Muscle of leg (tissue), 11 donors: Measurements from ENCODE around the gene HAL. TPM values are rescaled to one million over a fixed set of nuclear protein-coding genes. Genes with fewer than 3 reads are reported as not detected.

Experiments used
- DNase-seq: peaks from one replicate; pipeline ENCODE4 v3.0.0; 2013
- H3K27ac ChIP-seq: one replicate; pipeline ENCODE4 v1.5.1; 2013; ENCODE audit warnings: mild to moderate bottlenecking, low read length, control low read depth
- H3K27me3 ChIP-seq: one replicate; pipeline ENCODE4 v1.6.1; 2013; ENCODE audit warnings: low read length; ENCODE audit not compliant: control insufficient read depth, insufficient read depth
- H3K36me3 ChIP-seq: one replicate; pipeline ENCODE4 v1.6.1; 2013; ENCODE audit warnings: low read length; ENCODE audit not compliant: control insufficient read depth, insufficient read depth
- H3K4me1 ChIP-seq: one replicate; pipeline ENCODE4 v1.6.1; 2013; ENCODE audit warnings: low read length; ENCODE audit not compliant: control insufficient read depth, insufficient read depth
- H3K4me3 ChIP-seq: one replicate; pipeline ENCODE4 v1.5.1; 2013; ENCODE audit warnings: low read length, control low read depth
- H3K9me3 ChIP-seq: replicated peaks from 2 replicates; pipeline ENCODE4 v1.6.1; 2013; ENCODE audit warnings: low read depth, low read length; ENCODE audit not compliant: control insufficient read depth
- WGBS: methylation state at CpG from one replicate; pipeline ENCODE4 v1.1.5; 2013; ENCODE audit warnings: missing lambda C conversion rate; ENCODE audit not compliant: insufficient coverage; 5-methylcytosine and 5-hydroxymethylcytosine counted together
- polyA plus RNA-seq, 8 donors: library from polyadenylated mRNA; unstranded; fragments of 120-200 nt; gene quantifications; one replicate each; pipeline versions ENCODE4 v1.2.1 to v1.2.3, GENCODE V29; 2013; ENCODE audit warnings: inconsistent platforms in 1 of 8, low replicate concordance in 1 of 8; ENCODE audit not compliant: insufficient read length in 8 of 8, insufficient read depth in 1 of 8
- total RNA-seq: library from RNA; stranded (reverse); fragments of 120-200 nt; gene quantifications from one replicate; pipeline ENCODE4 v1.2.4, GENCODE V29; 2013

Gene HAL
- total and polyA plus RNA-seq, 9 donors, result 0.09 to 0.81 (median 0.32) TPM

- no peaks in the 10 kb centered on the region for H3K9me3 ChIP-seq
- no peaks in the 10 kb centered on the region for H3K4me1 ChIP-seq
- no peaks in the 10 kb centered on the region for H3K27me3 ChIP-seq
- H3K4me3 ChIP-seq, result no peak overlapping the region
- WGBS, result 93% methylated on average over 3 of the region's 7 CpGs
- H3K27ac ChIP-seq, result no peak overlapping the region
- H3K36me3 ChIP-seq, result no peaks in the 10 kb centered on the region
- no peak for DNase-seq
Observed at GRCh38 chr12:95993907-95994306, 2.2 kb downstream of the HAL start.

- Histone ChIP-seq H3K36me3 (no peaks in the 10 kb centered on the region), H3K27me3 (no peaks in the 10 kb centered on the region), H3K4me3 (no peak overlapping the region), H3K4me1 (no peaks in the 10 kb centered on the region), H3K9me3 (no peaks in the 10 kb centered on the region), H3K27ac (no peak overlapping the region)
- 52% methylated on average over 3 of the region's 7 CpGs for WGBS
- no peak for DNase-seq
Observed at GRCh38 chr12:95990136-95990535, 6.0 kb downstream of the HAL start.

- Histone ChIP-seq H3K27ac (no peak overlapping the region), H3K9me3 (no peaks in the 10 kb centered on the region), H3K27me3 (no peaks in the 10 kb centered on the region), H3K4me3 (no peak overlapping the region), H3K36me3 (no peaks in the 10 kb centered on the region), H3K4me1 (no peaks in the 10 kb centered on the region)
- DNase-seq, result peak; percentile 7
- 80% methylated on average over 1 of the region's 4 CpGs for whole genome bisulfite sequencing
Observed at GRCh38 chr12:95989504-95990123, 6.5 kb downstream of the HAL start.

GRCh38 chr12:95988506-95989275 is 7.5 kb downstream of the HAL start:
- WGBS, result 83% methylated on average over 5 of the region's 11 CpGs
- no peak for DNase-seq
- H3K27me3 ChIP-seq, result no peaks in the 10 kb centered on the region

GRCh38 chr12:95986635-95987570 is 9.2 kb downstream of the HAL start:
- Histone ChIP-seq H3K27me3 (no peaks in the 10 kb centered on the region), H3K27ac (no peak overlapping the region), H3K9me3 (no peaks in the 10 kb centered on the region), H3K4me1 (no peaks in the 10 kb centered on the region), H3K4me3 (no peak overlapping the region), H3K36me3 (no peaks in the 10 kb centered on the region)
- WGBS, result 78% methylated on average over 5 of the region's 14 CpGs
- peak; percentile 52 for DNase-seq

More at GRCh38 chr12:95988506-95989275, 7.5 kb downstream of the HAL start:
- H3K36me3 ChIP-seq, result no peaks in the 10 kb centered on the region
- H3K9me3 ChIP-seq, result no peaks in the 10 kb centered on the region
- H3K4me3 ChIP-seq, result no peak overlapping the region
- no peak overlapping the region for H3K27ac ChIP-seq
- H3K4me1 ChIP-seq, result no peaks in the 10 kb centered on the region

- Histone ChIP-seq H3K36me3 (no peaks in the 10 kb centered on the region), H3K9me3 (no peaks in the 10 kb centered on the region), H3K4me3 (no peak overlapping the region), H3K4me1 (no peaks in the 10 kb centered on the region), H3K27ac (no peak overlapping the region), H3K27me3 (no peaks in the 10 kb centered on the region)
- no CpG with 5 or more reads among the region's 1 CpG for WGBS
- no peak for DNase-seq
Observed at GRCh38 chr12:95984682-95985081, 11.5 kb downstream of the HAL start.

- no peak for DNase-seq
- Histone ChIP-seq H3K4me1 (no peaks in the 10 kb centered on the region), H3K27me3 (no peaks in the 10 kb centered on the region), H3K9me3 (no peaks in the 10 kb centered on the region), H3K36me3 (no peaks in the 10 kb centered on the region), H3K4me3 (no peak overlapping the region), H3K27ac (no peak overlapping the region)
- WGBS, result 83% methylated on average over 1 of the region's 1 CpG
Observed at GRCh38 chr12:95982602-95983001, 13.5 kb downstream of the HAL start.

GRCh38 chr12:95980437-95980836 is 15.7 kb downstream of the HAL start:
- Histone ChIP-seq H3K4me1 (no peaks in the 10 kb centered on the region), H3K4me3 (no peak overlapping the region), H3K27ac (no peak overlapping the region), H3K27me3 (no peaks in the 10 kb centered on the region), H3K9me3 (no peaks in the 10 kb centered on the region), H3K36me3 (no peaks in the 10 kb centered on the region)
- DNase-seq, result no peak
- WGBS, result no CpG with 5 or more reads among the region's 5 CpGs

GRCh38 chr12:95978774-95979173 is 17.4 kb downstream of the HAL start:
- H3K4me1 ChIP-seq, result no peaks in the 10 kb centered on the region
- H3K27ac ChIP-seq, result no peak overlapping the region
- no peaks in the 10 kb centered on the region for H3K9me3 ChIP-seq
- no peaks in the 10 kb centered on the region for H3K27me3 ChIP-seq
- no peak overlapping the region for H3K4me3 ChIP-seq
- no peaks in the 10 kb centered on the region for H3K36me3 ChIP-seq
- WGBS, result no CpG with 5 or more reads among the region's 3 CpGs
- no peak for DNase-seq

- Histone ChIP-seq H3K27me3 (no peaks in the 10 kb centered on the region), H3K9me3 (no peaks in the 10 kb centered on the region), H3K36me3 (no peaks in the 10 kb centered on the region), H3K4me1 (no peaks in the 10 kb centered on the region), H3K27ac (no peak overlapping the region), H3K4me3 (no peak overlapping the region)
- WGBS, result 82% methylated on average over 2 of the region's 5 CpGs
- DNase-seq, result no peak
Observed at GRCh38 chr12:95978351-95978750, 17.8 kb downstream of the HAL start.
